GM12891 (cell line): ENCODE measurements around the gene MRPS12.

Experiments
- PAX5 ChIP-seq: IDR thresholded peaks from 2 replicates; pipeline ENCODE4 v1.6.1; 2011; ENCODE audit warnings: low read length, moderate library complexity, mild to moderate bottlenecking; ENCODE audit not compliant: insufficient read depth, severe bottlenecking
- POLR2A ChIP-seq: IDR thresholded peaks from 2 replicates; pipeline ENCODE4 v1.6.1; 2011; ENCODE audit warnings: low read depth, low read length, control low read depth
- POLR2AphosphoS5 ChIP-seq: IDR thresholded peaks from 2 replicates; pipeline ENCODE4 v1.6.1; 2011; ENCODE audit warnings: low read depth, low read length, control low read depth
- POU2F2 ChIP-seq: IDR thresholded peaks from 2 replicates; pipeline ENCODE4 v1.6.1; 2011; ENCODE audit warnings: low read depth, mild to moderate bottlenecking, control low read depth, low read length, moderate library complexity
- TAF1 ChIP-seq: IDR thresholded peaks from 2 replicates; pipeline ENCODE4 v1.6.1; 2011; ENCODE audit warnings: low read depth, low read length, control low read depth

- no peak for TF ChIP-seq POLR2A
- TF ChIP-seq TAF1, result no peak
- no peak for TF ChIP-seq POLR2AphosphoS5
- TF ChIP-seq POU2F2, result no peak
- no peak for TF ChIP-seq PAX5
Observed at GRCh38 chr19:38907670-38908069, 23.1 kb upstream of the MRPS12 start.
